AG09309 (cell line): ENCODE measurements around the gene NFE2L3.

Source experiments
- DNase-seq: peaks from one replicate; pipeline ENCODE4 v3.0.0-alpha.2; 2010; ENCODE audit warnings: low read depth
- H3K4me3 ChIP-seq: 2 replicates; pipeline ENCODE4 v1.5.1; 2011; ENCODE audit warnings: mild to moderate bottlenecking, low read depth, low read length, moderate library complexity; ENCODE audit not compliant: control insufficient read depth
- CTCF ChIP-seq: IDR thresholded peaks from 2 replicates; pipeline ENCODE4 v1.5.1; 2011; ENCODE audit warnings: mild to moderate bottlenecking, low read depth, low read length, inconsistent platforms; ENCODE audit not compliant: insufficient read depth, control insufficient read depth; ENCODE audit errors: missing control alignments

The NFE2L3 gene

GRCh38 chr7:26178272-26178960 is 26.4 kb downstream of the NFE2L3 start:
- H3K4me3 ChIP-seq = no peak overlapping the region
- TF ChIP-seq CTCF = no peak
- DNase-seq = no peak

GRCh38 chr7:26179422-26179821 is 27.4 kb downstream of the NFE2L3 start:
- no peak for DNase-seq
- no peak for TF ChIP-seq CTCF
- H3K4me3 ChIP-seq = no peak overlapping the region

- TF ChIP-seq CTCF = no peak
- DNase-seq = no peak
- no peak overlapping the region for H3K4me3 ChIP-seq
These were observed 28.0 kb downstream of the NFE2L3 start for GRCh38 chr7:26179826-26180497.

- no peak for DNase-seq
- no peak overlapping the region for H3K4me3 ChIP-seq
- no peak for TF ChIP-seq CTCF
These were observed 28.8 kb downstream of the NFE2L3 start for GRCh38 chr7:26180792-26181198.

- DNase-seq = no peak
- TF ChIP-seq CTCF = no peak
- no peak overlapping the region for H3K4me3 ChIP-seq
These were observed 29.7 kb downstream of the NFE2L3 start for GRCh38 chr7:26181474-26182227.

GRCh38 chr7:26182283-26182682 is 30.3 kb downstream of the NFE2L3 start:
- no peak overlapping the region for H3K4me3 ChIP-seq
- no peak for TF ChIP-seq CTCF
- no peak for DNase-seq
